Fibroblast of lung (primary cell): ENCODE data around the gene SYNM. TPM values are rescaled to one million over a fixed set of nuclear protein-coding genes. Genes with fewer than 3 reads are reported as not detected.
A peak's percentile ranks its signal among the peaks of the same experiment; 100 is the strongest.
"Not testable (repeated sequence)": the region's sequence is repeated elsewhere in the genome, so short reads cannot be mapped to it uniquely, and the experiment has no call there.

ENCODE experiments used
- DNase-seq, 2 donors: peaks; one replicate each; pipeline versions ENCODE4 v3.0.0 to v3.0.0-alpha.2; 2010; ENCODE audit warnings: low read depth in 2 of 2
- H2AFZ ChIP-seq: 2 replicates; pipeline ENCODE4 v1.5.1; 2012; ENCODE audit warnings: low read length, control low read depth, inconsistent platforms
- H3K27ac ChIP-seq: 2 replicates; pipeline ENCODE4 v1.5.1; 2011; ENCODE audit warnings: low read length, control low read depth; ENCODE audit not compliant: insufficient read depth
- H3K27me3 ChIP-seq: 2 replicates; pipeline ENCODE4 v1.5.1; 2011; ENCODE audit warnings: mild to moderate bottlenecking, low read length; ENCODE audit not compliant: control insufficient read depth, insufficient read depth
- H3K36me3 ChIP-seq: 2 replicates; pipeline ENCODE4 v1.5.1; 2011; ENCODE audit warnings: low read length; ENCODE audit not compliant: control insufficient read depth, insufficient read depth
- H3K4me1 ChIP-seq: 2 replicates; pipeline ENCODE4 v1.5.1; 2011; ENCODE audit warnings: low read length; ENCODE audit not compliant: control insufficient read depth, insufficient read depth; ENCODE audit errors: extremely low read depth
- H3K4me2 ChIP-seq: 2 replicates; pipeline ENCODE4 v1.5.1; 2011; ENCODE audit warnings: low read length, control low read depth; ENCODE audit not compliant: insufficient read depth; ENCODE audit errors: extremely low read depth
- H3K4me3 ChIP-seq, 4 experiments: fragments of 200-600 bp in 1 of 4; sonication (generic) in 1 of 4; replicated peaks in 1 of 4; 2 replicates each; pipeline ENCODE4 v1.5.1; 2011 to 2016; ENCODE audit warnings: low read length in 4 of 4, low read depth in 3 of 4, mild to moderate bottlenecking in 3 of 4, control low read depth in 2 of 4, inconsistent platforms in 1 of 4, mixed read lengths in 1 of 4; ENCODE audit not compliant: insufficient read depth in 1 of 4; ENCODE audit errors: control extremely low read depth in 1 of 4
- H3K79me2 ChIP-seq: 2 replicates; pipeline ENCODE4 v1.5.1; 2012; ENCODE audit warnings: mild to moderate bottlenecking, low read length, inconsistent platforms; ENCODE audit not compliant: control insufficient read depth, insufficient read depth
- H3K9ac ChIP-seq: 2 replicates; pipeline ENCODE4 v1.5.1; 2011; ENCODE audit warnings: mild to moderate bottlenecking, low read length, control low read depth; ENCODE audit not compliant: insufficient read depth
- H3K9me3 ChIP-seq: 2 replicates; pipeline ENCODE4 v1.5.1; 2012; ENCODE audit warnings: low read depth, low read length; ENCODE audit not compliant: control insufficient read depth, insufficient read depth
- H4K20me1 ChIP-seq: 2 replicates; pipeline ENCODE4 v1.5.1; 2011; ENCODE audit warnings: low read length; ENCODE audit not compliant: control insufficient read depth, insufficient read depth; ENCODE audit errors: extremely low read depth
- EZH2 ChIP-seq: IDR thresholded peaks from 2 replicates; pipeline ENCODE4 v1.5.1; 2012; ENCODE audit warnings: low read length, control low read depth, mild to moderate bottlenecking; ENCODE audit errors: missing control alignments
- polyA plus RNA-seq, 2 donors: library from polyadenylated mRNA; depleted of rRNA in 1 of 2; stranded (reverse) in 1 of 2; unstranded in 1 of 2; fragments of >200 nt; gene quantifications; 2 replicates each; pipeline ENCODE4 v1.2.1, GENCODE V29; 2011 to 2012; ENCODE audit warnings: missing spikeins in 1 of 2
- total RNA-seq: library from RNA; depleted of rRNA; stranded (reverse); fragments of >200 nt; gene quantifications from 2 replicates; pipeline ENCODE4 v1.2.1, GENCODE V29; 2014
- TF ChIP-seq, protein P1 (sequence below), 2 donors: IDR thresholded peaks in 1 of 2; conservative IDR thresholded peaks in 1 of 2; 1 replicate in 1 of 2; 2 replicates in 1 of 2; pipeline ENCODE4 v1.5.1; 2011 to 2012; ENCODE audit warnings: low read length in 2 of 2, control low read depth in 1 of 2, inconsistent platforms in 1 of 2, low read depth in 1 of 2, mild to moderate bottlenecking in 1 of 2

The SYNM gene
- total and polyA plus RNA-seq, 2 donors (not counting 1 experiment from before 2014, with no cell fraction given), result 1.8 to 8.6 TPM

DNA sequence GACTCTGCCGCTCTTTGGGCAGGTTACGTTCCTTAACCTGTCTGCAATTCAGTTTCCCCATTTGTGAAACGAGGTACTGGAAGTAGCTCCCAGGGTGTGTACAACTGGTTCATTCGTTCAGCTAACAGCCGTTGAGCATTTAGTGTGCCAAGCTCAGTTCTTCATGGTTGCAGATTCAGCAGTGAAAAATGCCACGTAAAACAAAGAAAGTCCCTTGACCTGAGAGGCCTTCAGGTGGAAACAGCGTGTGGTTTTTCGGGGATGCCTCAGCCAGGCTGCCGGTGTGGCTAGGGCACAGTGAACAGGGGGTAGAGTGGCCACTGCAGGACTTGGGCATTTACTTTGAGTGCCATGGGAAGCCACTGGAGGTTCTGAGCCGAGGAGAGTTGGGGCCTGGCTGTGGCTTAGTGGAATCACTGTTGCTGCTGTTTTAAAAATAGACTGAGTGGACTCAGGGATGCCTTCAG, 4.7 kb downstream of the SYNM start:
- Histone ChIP-seq H3K4me1 (no peaks in the 10 kb centered on the region), H3K27ac (no peak overlapping the region), H3K4me2 (no peak overlapping the region), H3K4me3 (no peak overlapping the region), H3K9me3 (no peaks in the 10 kb centered on the region), H4K20me1 (no peaks in the 10 kb centered on the region), H3K79me2 (no peaks in the 10 kb centered on the region), H3K9ac (no peak overlapping the region), H3K27me3 (no peaks in the 10 kb centered on the region), H2AFZ (no peak overlapping the region), H3K36me3 (no peaks in the 10 kb centered on the region)
- DNase-seq, result no peak
- TF ChIP-seq EZH2, result no peak

DNA sequence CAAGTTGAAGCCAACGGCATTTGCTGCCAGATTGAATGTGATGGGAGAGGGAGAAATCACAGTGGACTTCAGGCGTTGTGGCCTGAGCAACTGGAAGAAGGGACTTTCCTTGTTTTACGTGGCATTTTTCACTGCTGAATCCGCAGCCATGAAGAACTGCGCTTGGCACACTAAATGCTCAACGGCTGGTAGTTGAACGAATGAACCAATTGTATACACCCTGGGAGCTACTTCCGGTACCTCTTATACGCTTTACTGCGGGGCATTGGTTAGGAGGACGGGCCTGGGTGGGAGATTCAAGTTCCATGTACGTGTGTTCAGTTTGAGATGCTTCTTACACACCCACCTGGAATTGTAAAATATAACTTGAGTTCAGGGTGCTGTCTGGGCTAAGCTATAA, 5.2 kb downstream of the SYNM start:
- no peaks in the 10 kb centered on the region for H3K4me1 ChIP-seq
- H3K4me3 ChIP-seq, result no peak overlapping the region
- H3K36me3 ChIP-seq, result no peaks in the 10 kb centered on the region
- no peak overlapping the region for H3K9ac ChIP-seq
- no peaks in the 10 kb centered on the region for H4K20me1 ChIP-seq
- no peak overlapping the region for H3K27ac ChIP-seq
- TF ChIP-seq EZH2, result no peak
- TF ChIP-seq, protein P1, sequence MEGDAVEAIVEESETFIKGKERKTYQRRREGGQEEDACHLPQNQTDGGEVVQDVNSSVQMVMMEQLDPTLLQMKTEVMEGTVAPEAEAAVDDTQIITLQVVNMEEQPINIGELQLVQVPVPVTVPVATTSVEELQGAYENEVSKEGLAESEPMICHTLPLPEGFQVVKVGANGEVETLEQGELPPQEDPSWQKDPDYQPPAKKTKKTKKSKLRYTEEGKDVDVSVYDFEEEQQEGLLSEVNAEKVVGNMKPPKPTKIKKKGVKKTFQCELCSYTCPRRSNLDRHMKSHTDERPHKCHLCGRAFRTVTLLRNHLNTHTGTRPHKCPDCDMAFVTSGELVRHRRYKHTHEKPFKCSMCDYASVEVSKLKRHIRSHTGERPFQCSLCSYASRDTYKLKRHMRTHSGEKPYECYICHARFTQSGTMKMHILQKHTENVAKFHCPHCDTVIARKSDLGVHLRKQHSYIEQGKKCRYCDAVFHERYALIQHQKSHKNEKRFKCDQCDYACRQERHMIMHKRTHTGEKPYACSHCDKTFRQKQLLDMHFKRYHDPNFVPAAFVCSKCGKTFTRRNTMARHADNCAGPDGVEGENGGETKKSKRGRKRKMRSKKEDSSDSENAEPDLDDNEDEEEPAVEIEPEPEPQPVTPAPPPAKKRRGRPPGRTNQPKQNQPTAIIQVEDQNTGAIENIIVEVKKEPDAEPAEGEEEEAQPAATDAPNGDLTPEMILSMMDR (conservative IDR thresholded peaks at IDR 0.05 in 1 of 2, IDR thresholded peaks at IDR 0.05 in 1 of 2; ENCODE audit: low read depth in 1 of 2, low read length in 2 of 2), result no peak
- H3K9me3 ChIP-seq, result no peaks in the 10 kb centered on the region
- no peak overlapping the region for H2AFZ ChIP-seq
- H3K4me2 ChIP-seq, result no peak overlapping the region
- no peaks in the 10 kb centered on the region for H3K27me3 ChIP-seq
- H3K79me2 ChIP-seq, result no peaks in the 10 kb centered on the region
- no peak for DNase-seq

DNA sequence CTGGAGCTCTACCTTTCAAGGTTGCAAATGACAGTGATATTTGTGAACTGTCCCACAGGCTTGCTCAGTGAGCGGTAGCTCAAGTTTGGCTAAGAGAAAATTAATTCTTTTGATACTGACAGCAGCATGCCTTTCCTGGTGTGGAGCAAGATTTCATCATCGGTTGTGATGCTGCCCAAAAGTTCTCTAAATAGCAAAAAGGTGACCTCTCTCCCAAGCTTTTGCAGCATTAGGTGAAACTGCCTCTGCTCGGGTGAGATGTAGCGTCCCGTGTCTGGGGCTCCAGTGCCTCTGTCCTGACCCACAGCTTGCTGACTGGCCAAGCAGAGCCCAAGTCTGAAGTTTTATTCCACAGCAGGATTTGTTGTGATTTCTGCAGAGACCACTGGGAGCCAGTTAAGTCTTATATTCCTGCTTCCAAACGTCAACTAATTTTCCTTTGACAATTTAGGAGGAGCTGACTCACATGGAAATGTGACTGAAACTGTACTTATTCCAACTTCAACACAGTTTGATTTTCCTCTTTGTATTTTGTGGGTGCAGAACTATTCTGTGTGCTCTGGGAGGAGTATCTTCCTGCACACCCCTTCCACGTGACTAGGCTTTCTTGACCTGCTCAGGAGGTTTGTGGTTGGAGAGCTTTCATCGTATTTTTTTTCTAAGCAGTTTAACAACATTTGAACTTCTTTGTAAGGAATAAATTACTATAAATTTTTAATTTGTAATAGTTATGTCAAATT, 5.9 kb downstream of the SYNM start:
- no peaks in the 10 kb centered on the region for H4K20me1 ChIP-seq
- H3K27me3 ChIP-seq, result no peaks in the 10 kb centered on the region
- H3K4me2 ChIP-seq, result no peak overlapping the region
- TF ChIP-seq EZH2, result no peak
- TF ChIP-seq, protein P1 (conservative IDR thresholded peaks at IDR 0.05 in 1 of 2, IDR thresholded peaks at IDR 0.05 in 1 of 2; ENCODE audit: low read depth in 1 of 2, low read length in 2 of 2), result no peak
- H3K9me3 ChIP-seq, result no peaks in the 10 kb centered on the region
- no peak overlapping the region for H3K4me3 ChIP-seq
- peak; percentile 12 to 61 for DNase-seq
- H3K36me3 ChIP-seq, result no peaks in the 10 kb centered on the region
- H3K79me2 ChIP-seq, result no peaks in the 10 kb centered on the region
- no peak overlapping the region for H2AFZ ChIP-seq
- no peaks in the 10 kb centered on the region for H3K4me1 ChIP-seq
- no peak overlapping the region for H3K9ac ChIP-seq
- H3K27ac ChIP-seq, result no peak overlapping the region

DNA sequence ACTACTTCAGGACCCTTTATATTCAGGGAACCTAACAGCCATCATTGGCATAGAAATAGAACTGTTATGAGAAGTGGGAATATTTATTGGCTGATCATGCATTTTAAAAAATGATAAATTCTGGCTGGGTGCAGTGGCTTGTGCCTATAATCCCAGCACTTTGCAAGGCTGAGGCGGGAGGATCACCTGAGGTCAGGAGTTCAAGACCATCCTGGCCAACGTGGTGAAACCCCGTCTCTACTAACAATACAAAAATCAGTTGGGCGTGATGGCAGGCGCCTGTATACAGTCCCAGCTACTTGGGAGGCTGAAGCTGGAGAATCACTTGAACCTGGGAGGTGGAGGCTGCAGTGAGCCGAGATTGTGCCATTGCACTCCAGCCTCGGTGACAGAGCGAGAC, 6.8 kb downstream of the SYNM start:
- not testable (repeated sequence) for H4K20me1 ChIP-seq, H3K9ac ChIP-seq, DNase-seq, H3K27me3 ChIP-seq, H3K79me2 ChIP-seq, H3K4me2 ChIP-seq, H3K4me1 ChIP-seq, H3K9me3 ChIP-seq, H3K27ac ChIP-seq, H3K36me3 ChIP-seq, H2AFZ ChIP-seq, H3K4me3 ChIP-seq
